ENCODE data around the gene NDUFB8.

NDUFB8 gene

DNA sequence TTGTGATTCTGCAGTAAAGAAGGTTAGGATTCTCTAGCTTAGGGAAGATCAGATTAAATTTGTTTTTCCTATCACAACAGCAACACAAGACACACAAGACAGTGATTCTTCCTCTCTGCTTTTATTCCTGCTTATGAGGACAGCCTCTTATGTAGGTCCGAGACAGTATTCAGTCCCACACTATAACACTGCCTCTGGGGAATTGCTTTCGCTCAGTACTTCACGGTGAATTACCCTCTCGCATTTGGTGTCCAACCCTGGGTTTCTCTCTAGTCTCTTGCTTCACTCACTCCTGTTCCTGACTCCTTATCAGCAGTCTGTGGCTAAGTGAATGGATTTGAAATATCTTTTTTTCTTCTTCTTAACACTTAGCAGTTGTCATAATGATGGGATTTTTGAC lies 7.8 kb upstream of the NDUFB8 start:
- no peak overlapping the region for H2AFZ ChIP-seq (ENCODE audit: low read depth, low read length, severe bottlenecking)
- H3K79me2 ChIP-seq (ENCODE audit: insufficient read depth, low read length) = peaks cover 33% of the 10 kb centered on the region
- no peak overlapping the region for H3K4me3 ChIP-seq (ENCODE audit: insufficient read depth, low read length, poor library complexity, severe bottlenecking)
- no peaks in the 10 kb centered on the region for H3F3A ChIP-seq (ENCODE audit: insufficient read depth)
- 0 out of 2 replicates have a peak, but pooled peaks cover 7% of the 10 kb centered on the region for H3K36me3 ChIP-seq (ENCODE audit: low read length)
- TF ChIP-seq EZH2phosphoT487 (conservative IDR thresholded peaks at IDR 0.05; ENCODE audit: low read length) = no peak
- TF ChIP-seq, protein P1, sequence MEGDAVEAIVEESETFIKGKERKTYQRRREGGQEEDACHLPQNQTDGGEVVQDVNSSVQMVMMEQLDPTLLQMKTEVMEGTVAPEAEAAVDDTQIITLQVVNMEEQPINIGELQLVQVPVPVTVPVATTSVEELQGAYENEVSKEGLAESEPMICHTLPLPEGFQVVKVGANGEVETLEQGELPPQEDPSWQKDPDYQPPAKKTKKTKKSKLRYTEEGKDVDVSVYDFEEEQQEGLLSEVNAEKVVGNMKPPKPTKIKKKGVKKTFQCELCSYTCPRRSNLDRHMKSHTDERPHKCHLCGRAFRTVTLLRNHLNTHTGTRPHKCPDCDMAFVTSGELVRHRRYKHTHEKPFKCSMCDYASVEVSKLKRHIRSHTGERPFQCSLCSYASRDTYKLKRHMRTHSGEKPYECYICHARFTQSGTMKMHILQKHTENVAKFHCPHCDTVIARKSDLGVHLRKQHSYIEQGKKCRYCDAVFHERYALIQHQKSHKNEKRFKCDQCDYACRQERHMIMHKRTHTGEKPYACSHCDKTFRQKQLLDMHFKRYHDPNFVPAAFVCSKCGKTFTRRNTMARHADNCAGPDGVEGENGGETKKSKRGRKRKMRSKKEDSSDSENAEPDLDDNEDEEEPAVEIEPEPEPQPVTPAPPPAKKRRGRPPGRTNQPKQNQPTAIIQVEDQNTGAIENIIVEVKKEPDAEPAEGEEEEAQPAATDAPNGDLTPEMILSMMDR (IDR thresholded peaks at IDR 0.05; ENCODE audit: insufficient read depth, low read length, poor library complexity, severe bottlenecking) = no peak
- peak overlapping the region; percentile 85 for H3K4me2 ChIP-seq (ENCODE audit: low read depth, low read length, poor library complexity, severe bottlenecking)
- no peak overlapping the region for H3K27ac ChIP-seq (ENCODE audit: low read depth, low read length)
- H3K9ac ChIP-seq (ENCODE audit: low read length) = no peak overlapping the region
- no peaks in the 10 kb centered on the region for H3K9me3 ChIP-seq (ENCODE audit: insufficient read depth, low read length)
- H3K27me3 ChIP-seq (ENCODE audit: low read length) = no peaks in the 10 kb centered on the region
- H3K9me2 ChIP-seq (replicated peaks; ENCODE audit: insufficient read depth, low read length) = no peaks in the 10 kb centered on the region
- H4K20me1 ChIP-seq (ENCODE audit: low read depth, low read length) = no peaks in the 10 kb centered on the region

GRCh38 chr10:100535715-100536353 lies 6.2 kb upstream of the NDUFB8 start, which contains the start of gene HIF1AN:
HIF1AN (plus strand) TSS chr10:100535943; CDS start chr10:100535959, 16 bp downstream.
- Histone ChIP-seq H3K27me3 (ENCODE audit: low read length) (no peaks in the 10 kb centered on the region), H3K79me2 (ENCODE audit: insufficient read depth, low read length) (peaks cover 33% of the 10 kb centered on the region), H3K9ac (ENCODE audit: low read length) (peak within 1 kb of the TSS; percentile 63), H4K20me1 (ENCODE audit: low read depth, low read length) (no peaks in the 10 kb centered on the region), H2AFZ (ENCODE audit: low read depth, low read length, severe bottlenecking) (peak within 1 kb of the TSS; percentile 82), H3K4me3 (ENCODE audit: insufficient read depth, low read length, poor library complexity, severe bottlenecking) (peak within 1 kb of the TSS; percentile 77), H3K27ac (ENCODE audit: low read depth, low read length) (no peak within 1 kb of the TSS), H3K9me2 (replicated peaks; ENCODE audit: insufficient read depth, low read length) (no peaks in the 10 kb centered on the region), H3K9me3 (ENCODE audit: insufficient read depth, low read length) (no peaks in the 10 kb centered on the region), H3F3A (ENCODE audit: insufficient read depth) (no peaks in the 10 kb centered on the region), H3K36me3 (ENCODE audit: low read length) (0 out of 2 replicates have a peak, but pooled peaks cover 7% of the 10 kb centered on the region), H3K4me2 (ENCODE audit: low read depth, low read length, poor library complexity, severe bottlenecking) (peak within 1 kb of the TSS; percentile 85)
- no peak for TF ChIP-seq EZH2phosphoT487 (conservative IDR thresholded peaks at IDR 0.05; ENCODE audit: low read length)
- TF ChIP-seq, protein P1 (IDR thresholded peaks at IDR 0.05; ENCODE audit: insufficient read depth, low read length, poor library complexity, severe bottlenecking) = peak; percentile 75

GRCh38 chr10:100535338-100535714 lies 5.7 kb upstream of the NDUFB8 start:
- no peaks in the 10 kb centered on the region for H3K9me2 ChIP-seq (replicated peaks; ENCODE audit: insufficient read depth, low read length)
- H3K36me3 ChIP-seq (ENCODE audit: low read length) = 0 out of 2 replicates have a peak, but pooled peaks cover 7% of the 10 kb centered on the region
- H3K9ac ChIP-seq (ENCODE audit: low read length) = peak overlapping the region; percentile 63
- peak overlapping the region; percentile 46 for H3K4me2 ChIP-seq (ENCODE audit: low read depth, low read length, poor library complexity, severe bottlenecking)
- no peak overlapping the region for H3K27ac ChIP-seq (ENCODE audit: low read depth, low read length)
- no peaks in the 10 kb centered on the region for H3F3A ChIP-seq (ENCODE audit: insufficient read depth)
- H4K20me1 ChIP-seq (ENCODE audit: low read depth, low read length) = no peaks in the 10 kb centered on the region
- no peaks in the 10 kb centered on the region for H3K9me3 ChIP-seq (ENCODE audit: insufficient read depth, low read length)
- H3K79me2 ChIP-seq (ENCODE audit: insufficient read depth, low read length) = peaks cover 33% of the 10 kb centered on the region
- H2AFZ ChIP-seq (ENCODE audit: low read depth, low read length, severe bottlenecking) = peak overlapping the region; percentile 82
- peak overlapping the region; percentile 11 for H3K4me3 ChIP-seq (ENCODE audit: insufficient read depth, low read length, poor library complexity, severe bottlenecking)
- no peaks in the 10 kb centered on the region for H3K27me3 ChIP-seq (ENCODE audit: low read length)
- no peak for TF ChIP-seq EZH2phosphoT487 (conservative IDR thresholded peaks at IDR 0.05; ENCODE audit: low read length)
- TF ChIP-seq, protein P1 (IDR thresholded peaks at IDR 0.05; ENCODE audit: insufficient read depth, low read length, poor library complexity, severe bottlenecking) = no peak
